ENCODE data around the gene ADIRF.
"Not testable (repeated sequence)": the region's sequence is repeated elsewhere in the genome, so short reads cannot be mapped to it uniquely, and the experiment has no call there.

ADIRF gene

DNA sequence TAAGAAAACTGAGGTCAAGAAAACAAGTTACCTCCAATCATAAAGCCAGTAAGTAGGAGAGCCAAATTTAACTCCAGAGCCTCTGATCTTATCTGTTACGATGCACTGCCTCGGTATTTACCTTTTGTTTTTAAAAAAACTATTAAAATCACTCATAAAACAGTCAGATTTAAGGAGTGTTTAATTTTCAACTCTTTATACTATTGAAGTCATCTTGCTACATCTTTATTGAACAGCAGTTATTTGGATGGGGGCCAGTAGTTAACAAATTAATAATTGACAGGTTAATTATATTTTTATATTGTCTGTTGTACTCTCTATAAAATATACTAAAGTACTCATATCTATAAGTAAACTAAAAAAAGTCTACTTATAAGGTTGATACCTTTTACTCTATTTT lies 24.6 kb downstream of the ADIRF start:
- H3K4me3 ChIP-seq (ENCODE audit: low read depth, low read length) = no peak overlapping the region
- H3K27me3 ChIP-seq (replicated peaks) = no peaks in the 10 kb centered on the region

DNA sequence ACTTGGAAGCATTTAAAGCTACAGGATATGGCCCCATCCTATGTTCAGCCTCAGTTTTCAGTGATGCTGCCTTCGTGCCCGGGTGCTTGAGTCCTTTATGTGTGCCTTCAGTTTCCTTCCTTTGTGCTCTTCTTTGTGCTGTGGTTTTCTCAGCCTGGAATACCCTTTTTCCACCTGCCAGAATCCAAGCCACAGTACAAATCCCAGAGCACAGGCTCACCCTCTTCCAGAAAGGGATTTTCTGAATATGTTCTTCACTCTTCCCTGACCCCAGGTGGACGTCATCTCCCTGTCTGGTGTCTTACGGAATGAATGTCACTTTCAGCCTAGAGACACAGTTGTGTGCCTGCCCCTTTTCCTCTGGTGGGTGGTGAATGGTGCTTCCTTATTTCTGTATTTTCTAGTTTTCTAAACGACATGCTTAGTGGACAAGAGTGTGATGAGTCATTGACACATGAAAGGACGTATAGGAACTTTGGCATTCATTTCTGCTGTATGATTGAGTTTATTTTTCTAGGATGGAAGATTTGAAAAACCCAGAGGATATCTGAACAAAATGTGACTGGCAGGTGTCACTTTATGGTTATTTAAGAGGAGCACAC lies 31.6 kb downstream of the ADIRF start:
- H3K4me3 ChIP-seq (ENCODE audit: low read depth, low read length); H3K36me3 ChIP-seq (replicated peaks); H3K27ac ChIP-seq; DNase-seq; in situ Hi-C loops (cut with HindIII; ENCODE audit: low pct_ligation_motif_present, low sequenced_read_pairs); H3K27me3 ChIP-seq (replicated peaks): not testable (repeated sequence)

More for the DNA sequence above, 24.6 kb downstream of the ADIRF start:
- TF ChIP-seq, protein P1, sequence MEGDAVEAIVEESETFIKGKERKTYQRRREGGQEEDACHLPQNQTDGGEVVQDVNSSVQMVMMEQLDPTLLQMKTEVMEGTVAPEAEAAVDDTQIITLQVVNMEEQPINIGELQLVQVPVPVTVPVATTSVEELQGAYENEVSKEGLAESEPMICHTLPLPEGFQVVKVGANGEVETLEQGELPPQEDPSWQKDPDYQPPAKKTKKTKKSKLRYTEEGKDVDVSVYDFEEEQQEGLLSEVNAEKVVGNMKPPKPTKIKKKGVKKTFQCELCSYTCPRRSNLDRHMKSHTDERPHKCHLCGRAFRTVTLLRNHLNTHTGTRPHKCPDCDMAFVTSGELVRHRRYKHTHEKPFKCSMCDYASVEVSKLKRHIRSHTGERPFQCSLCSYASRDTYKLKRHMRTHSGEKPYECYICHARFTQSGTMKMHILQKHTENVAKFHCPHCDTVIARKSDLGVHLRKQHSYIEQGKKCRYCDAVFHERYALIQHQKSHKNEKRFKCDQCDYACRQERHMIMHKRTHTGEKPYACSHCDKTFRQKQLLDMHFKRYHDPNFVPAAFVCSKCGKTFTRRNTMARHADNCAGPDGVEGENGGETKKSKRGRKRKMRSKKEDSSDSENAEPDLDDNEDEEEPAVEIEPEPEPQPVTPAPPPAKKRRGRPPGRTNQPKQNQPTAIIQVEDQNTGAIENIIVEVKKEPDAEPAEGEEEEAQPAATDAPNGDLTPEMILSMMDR (IDR thresholded peaks at IDR 0.05; ENCODE audit: low read depth, low read length, missing control alignments) = no peak
- Histone ChIP-seq H3K36me3 (replicated peaks) (no peaks in the 10 kb centered on the region), H3K27ac (no peak overlapping the region)
- in situ Hi-C loops (cut with HindIII; ENCODE audit: low pct_ligation_motif_present, low sequenced_read_pairs) = no loop called here
- DNase-seq = no peak

DNA sequence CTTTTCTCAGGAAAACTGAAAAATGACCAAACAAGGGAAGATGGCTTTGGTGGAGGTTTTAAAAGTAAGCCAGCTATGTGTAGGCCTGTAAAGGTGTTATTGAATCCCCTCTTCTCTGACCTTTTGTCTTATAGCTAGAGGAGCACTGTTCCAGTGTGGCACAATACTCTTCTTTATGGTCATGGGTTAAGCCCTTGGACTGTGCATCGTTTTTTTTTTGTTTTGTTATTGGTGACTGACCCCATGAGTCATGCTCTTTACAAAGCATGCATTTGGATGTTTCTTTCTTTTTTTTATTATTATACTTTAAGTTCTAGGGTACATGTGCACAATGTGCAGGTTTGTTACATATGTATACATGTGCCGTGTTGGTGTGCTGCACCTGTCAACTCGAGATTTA lies 32.2 kb downstream of the ADIRF start:
- in situ Hi-C loops (cut with HindIII; ENCODE audit: low pct_ligation_motif_present, low sequenced_read_pairs) = no loop called here
- Histone ChIP-seq H3K36me3 (replicated peaks) (no peaks in the 10 kb centered on the region), H3K27ac (no peak overlapping the region), H3K27me3 (replicated peaks) (no peaks in the 10 kb centered on the region), H3K4me3 (ENCODE audit: low read depth, low read length) (no peak overlapping the region)
- TF ChIP-seq, protein P1 (IDR thresholded peaks at IDR 0.05; ENCODE audit: low read depth, low read length, missing control alignments) = no peak
- no peak for DNase-seq

DNA sequence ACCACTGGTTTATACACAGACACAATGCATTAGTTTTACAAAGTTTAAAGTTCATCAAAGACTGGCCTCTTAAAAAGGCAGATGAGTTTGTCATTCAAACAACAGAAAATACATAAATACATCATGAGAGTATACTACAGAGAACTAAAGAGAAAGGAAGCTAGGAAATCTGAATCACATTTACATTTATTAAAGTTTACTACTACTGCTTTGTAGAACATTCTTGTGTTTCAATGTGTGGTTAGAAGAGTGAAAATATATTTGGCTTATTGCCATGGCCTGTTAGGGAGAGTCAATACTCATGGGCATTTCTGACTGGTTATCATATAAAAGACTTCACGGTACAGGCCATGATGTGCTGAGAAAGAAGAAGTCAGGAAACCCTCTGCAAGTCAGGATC lies 38.8 kb downstream of the ADIRF start:
- DNase-seq = peak; percentile 28
- H3K27me3 ChIP-seq (replicated peaks); in situ Hi-C loops (cut with HindIII; ENCODE audit: low pct_ligation_motif_present, low sequenced_read_pairs); H3K36me3 ChIP-seq (replicated peaks); H3K4me3 ChIP-seq (ENCODE audit: low read depth, low read length); H3K27ac ChIP-seq: not testable (repeated sequence)

DNA sequence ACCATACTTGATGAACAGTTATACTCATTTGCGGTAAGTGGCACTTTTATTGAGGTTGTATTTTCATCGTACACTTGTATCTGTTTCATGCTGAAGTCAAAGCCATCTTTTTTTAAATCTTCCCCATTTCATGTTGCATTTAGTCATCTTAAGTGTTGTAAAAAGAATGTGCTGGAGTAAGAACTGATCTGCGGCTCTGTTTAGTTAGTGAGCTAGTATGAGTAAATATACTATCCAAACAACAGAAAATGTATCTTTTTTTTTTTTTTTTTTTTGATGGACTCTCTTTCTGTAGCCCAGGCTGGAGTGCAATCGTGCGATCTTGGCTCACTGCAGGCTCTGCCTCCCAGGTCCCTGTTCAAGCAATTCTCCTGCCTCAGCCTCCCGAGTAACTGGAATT lies 39.4 kb downstream of the ADIRF start:
- DNase-seq; H3K36me3 ChIP-seq (replicated peaks); in situ Hi-C loops (cut with HindIII; ENCODE audit: low pct_ligation_motif_present, low sequenced_read_pairs); H3K27ac ChIP-seq; H3K4me3 ChIP-seq (ENCODE audit: low read depth, low read length); H3K27me3 ChIP-seq (replicated peaks): not testable (repeated sequence)

DNA sequence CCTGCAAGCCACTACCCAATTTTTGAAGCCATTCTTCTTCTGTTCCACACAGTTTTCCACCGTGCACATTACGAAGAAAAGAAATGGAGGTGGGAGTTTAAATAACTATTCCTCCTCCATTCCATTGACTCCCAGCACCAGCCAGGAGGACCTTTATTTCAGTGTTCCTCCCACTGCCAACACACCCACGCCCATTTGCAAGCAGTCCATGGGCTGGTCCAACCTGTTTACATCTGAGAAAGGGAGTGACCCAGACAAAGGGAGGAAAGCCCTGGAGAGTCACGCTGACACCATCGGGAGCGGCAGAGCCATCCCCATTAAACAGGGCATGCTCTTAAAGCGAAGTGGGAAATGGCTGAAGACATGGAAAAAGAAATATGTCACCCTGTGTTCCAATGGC lies 40.0 kb downstream of the ADIRF start:
- H3K4me3 ChIP-seq (ENCODE audit: low read depth, low read length); in situ Hi-C loops (cut with HindIII; ENCODE audit: low pct_ligation_motif_present, low sequenced_read_pairs); H3K36me3 ChIP-seq (replicated peaks); H3K27me3 ChIP-seq (replicated peaks); H3K27ac ChIP-seq; DNase-seq: not testable (repeated sequence)

DNA sequence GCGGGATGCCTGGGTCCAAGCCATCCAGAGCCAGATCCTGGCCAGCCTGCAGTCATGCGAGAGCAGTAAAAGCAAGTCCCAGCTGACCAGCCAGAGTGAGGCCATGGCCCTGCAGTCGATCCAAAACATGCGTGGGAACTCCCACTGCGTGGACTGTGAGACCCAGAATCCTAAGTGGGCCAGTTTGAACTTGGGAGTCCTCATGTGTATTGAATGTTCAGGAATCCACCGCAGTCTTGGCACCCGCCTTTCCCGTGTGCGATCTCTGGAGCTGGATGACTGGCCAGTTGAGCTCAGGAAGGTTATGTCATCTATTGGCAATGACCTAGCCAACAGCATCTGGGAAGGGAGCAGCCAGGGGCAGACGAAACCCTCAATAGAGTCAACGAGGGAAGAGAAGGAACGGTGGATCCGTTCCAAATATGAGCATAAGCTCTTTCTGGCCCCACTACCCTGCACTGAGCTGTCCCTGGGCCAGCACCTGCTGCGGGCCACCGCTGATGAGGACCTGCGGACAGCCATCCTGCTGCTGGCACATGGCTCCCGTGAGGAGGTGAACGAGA lies 40.9 kb downstream of the ADIRF start:
- H3K36me3 ChIP-seq (replicated peaks); H3K4me3 ChIP-seq (ENCODE audit: low read depth, low read length); H3K27me3 ChIP-seq (replicated peaks); H3K27ac ChIP-seq; DNase-seq; in situ Hi-C loops (cut with HindIII; ENCODE audit: low pct_ligation_motif_present, low sequenced_read_pairs): not testable (repeated sequence)

DNA sequence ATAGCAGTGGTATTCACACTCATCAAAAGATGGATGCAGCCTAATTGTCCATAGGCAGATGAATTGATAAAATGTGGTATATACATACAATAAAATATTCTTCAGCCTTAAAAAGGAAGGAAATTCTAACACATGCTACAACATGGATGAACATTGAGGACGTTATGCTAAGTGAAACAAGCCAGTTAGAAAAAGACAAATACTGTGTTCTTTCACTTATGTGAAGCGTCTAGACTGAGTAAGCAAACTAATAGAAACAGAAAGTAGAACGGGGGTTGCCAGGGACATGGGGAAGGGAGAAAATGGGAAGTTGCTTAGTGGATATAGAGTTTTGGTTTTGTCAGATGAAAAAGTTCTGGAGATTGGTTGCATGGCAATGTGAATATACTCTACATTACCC lies 45.2 kb downstream of the ADIRF start:
- H3K27me3 ChIP-seq (replicated peaks); H3K4me3 ChIP-seq (ENCODE audit: low read depth, low read length); DNase-seq; H3K36me3 ChIP-seq (replicated peaks); in situ Hi-C loops (cut with HindIII; ENCODE audit: low pct_ligation_motif_present, low sequenced_read_pairs); H3K27ac ChIP-seq: not testable (repeated sequence)

DNA sequence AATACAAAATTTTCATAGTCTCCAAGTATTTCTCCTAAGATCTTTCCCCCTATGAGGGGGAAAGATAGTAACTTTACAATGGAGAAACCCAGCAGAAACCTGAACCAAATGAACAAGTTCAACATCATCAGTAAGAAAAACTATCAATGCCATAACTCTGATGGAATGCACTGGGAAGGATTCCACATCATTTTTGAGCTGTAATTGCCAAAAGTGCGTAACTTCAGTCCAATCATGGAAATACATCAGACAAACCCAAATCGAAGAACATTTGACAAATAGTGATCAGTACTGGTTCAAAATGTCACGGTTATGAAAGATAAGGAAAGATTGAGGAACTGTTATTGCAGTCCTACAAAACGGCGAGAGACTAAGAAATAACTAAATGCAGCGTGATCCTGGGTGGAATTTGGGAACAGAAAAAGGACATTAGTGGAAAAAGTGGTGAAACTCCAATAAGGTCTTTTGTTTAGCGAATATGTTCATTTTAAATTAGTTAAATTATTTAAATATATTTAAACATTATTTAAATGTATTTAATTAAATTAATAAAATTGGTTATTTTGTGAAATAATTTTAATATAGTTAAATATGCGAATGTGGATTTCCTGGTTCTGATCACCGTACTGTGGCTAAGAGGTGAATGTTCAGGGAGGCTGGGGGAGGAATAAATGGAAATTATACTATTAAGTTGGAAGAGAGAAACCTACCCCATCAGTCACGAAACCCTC lies 46.9 kb downstream of the ADIRF start:
- H3K4me3 ChIP-seq (ENCODE audit: low read depth, low read length); H3K36me3 ChIP-seq (replicated peaks); in situ Hi-C loops (cut with HindIII; ENCODE audit: low pct_ligation_motif_present, low sequenced_read_pairs); H3K27me3 ChIP-seq (replicated peaks); H3K27ac ChIP-seq; DNase-seq: not testable (repeated sequence)

DNA sequence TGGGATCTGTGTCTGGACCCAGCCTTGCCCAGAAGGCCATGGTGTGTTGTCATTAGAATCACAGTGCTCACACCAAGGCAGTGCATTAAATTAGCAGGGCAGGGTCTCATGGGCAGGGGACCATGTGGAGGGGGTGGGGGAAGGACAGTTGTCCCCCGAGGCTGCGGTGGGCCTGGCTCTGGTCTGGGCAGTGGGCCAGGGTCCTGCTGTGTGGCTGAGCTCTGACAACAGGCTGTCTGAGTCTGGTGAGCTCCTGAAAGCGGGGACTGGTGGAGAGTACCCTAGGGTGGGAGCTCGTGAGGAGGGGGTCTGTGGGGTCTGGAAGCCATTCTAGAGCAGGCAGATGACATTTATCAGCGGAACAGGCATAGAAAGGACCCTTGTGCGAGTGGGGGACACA lies 49.8 kb downstream of the ADIRF start:
- in situ Hi-C loops (cut with HindIII; ENCODE audit: low pct_ligation_motif_present, low sequenced_read_pairs); H3K36me3 ChIP-seq (replicated peaks); H3K4me3 ChIP-seq (ENCODE audit: low read depth, low read length): not testable (repeated sequence)

DNA sequence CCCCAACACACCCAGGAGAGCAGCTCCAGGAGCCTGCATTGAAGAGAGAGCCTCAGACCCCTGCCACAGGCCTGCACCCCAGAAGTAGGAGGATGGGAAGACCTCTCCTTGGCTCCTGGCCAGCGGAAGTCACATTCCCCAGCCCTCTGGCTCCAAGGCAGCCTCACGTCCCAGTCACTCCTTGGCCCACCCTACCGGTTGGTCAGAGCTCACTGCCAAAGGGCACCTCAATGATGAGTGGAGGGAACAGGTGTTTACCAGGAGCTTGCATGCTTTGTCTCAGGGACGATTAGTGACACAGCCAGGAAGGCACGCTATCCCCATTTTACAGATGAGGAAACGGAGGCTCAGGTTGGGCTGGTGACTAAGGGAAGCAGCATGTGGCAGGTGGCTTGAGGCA lies 50.8 kb downstream of the ADIRF start:
- H3K27ac ChIP-seq; H3K36me3 ChIP-seq (replicated peaks); H3K27me3 ChIP-seq (replicated peaks); DNase-seq; H3K4me3 ChIP-seq (ENCODE audit: low read depth, low read length); in situ Hi-C loops (cut with HindIII; ENCODE audit: low pct_ligation_motif_present, low sequenced_read_pairs): not testable (repeated sequence)

More for the DNA sequence above, 49.8 kb downstream of the ADIRF start:
- DNase-seq; H3K27me3 ChIP-seq (replicated peaks); H3K27ac ChIP-seq: not testable (repeated sequence)

DNA sequence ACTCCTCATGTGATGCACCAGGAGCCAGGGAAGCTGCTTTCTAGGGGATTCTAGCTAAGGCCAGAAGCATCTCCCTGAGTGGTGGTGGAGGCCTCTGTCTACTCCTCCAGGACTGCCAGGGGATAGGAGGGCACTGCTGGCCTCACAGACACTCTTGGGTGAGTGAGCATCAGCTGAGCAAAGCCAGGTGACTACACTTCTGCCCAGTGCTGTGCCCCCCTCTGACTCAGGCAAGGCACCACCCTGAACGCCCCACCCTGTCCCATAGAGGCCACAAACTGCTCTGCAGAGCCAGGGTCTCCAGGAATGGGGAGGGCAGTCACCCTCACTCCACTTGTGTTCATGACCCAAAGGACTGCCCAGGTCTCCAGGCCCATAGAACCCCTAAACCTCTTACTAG lies 51.2 kb downstream of the ADIRF start:
- DNase-seq; H3K27me3 ChIP-seq (replicated peaks); H3K36me3 ChIP-seq (replicated peaks); in situ Hi-C loops (cut with HindIII; ENCODE audit: low pct_ligation_motif_present, low sequenced_read_pairs); H3K4me3 ChIP-seq (ENCODE audit: low read depth, low read length); H3K27ac ChIP-seq: not testable (repeated sequence)

Data from brain microvascular endothelial cell (primary cell).